ENCODE data around the gene SOST.

The SOST gene

GRCh38 chr17:43774304-43775250, 16.0 kb upstream of the SOST start:
- no peak overlapping the region for H3K9ac ChIP-seq
- H2AFZ ChIP-seq = no peak overlapping the region
- no peak overlapping the region for H3K4me2 ChIP-seq (ENCODE audit: low read length)
- H3K36me3 ChIP-seq (ENCODE audit: control insufficient read depth, insufficient read depth, low read length) = no peaks in the 10 kb centered on the region
- no peaks in the 10 kb centered on the region for H3K9me3 ChIP-seq (ENCODE audit: control insufficient read depth, low read length)
- peaks cover 8% of the 10 kb centered on the region for H3K79me2 ChIP-seq
- peaks cover 4% of the 10 kb centered on the region for H3K4me1 ChIP-seq
- no peak overlapping the region for H3K27ac ChIP-seq
- H3K4me3 ChIP-seq (ENCODE audit: low read depth, low read length) = no peak overlapping the region
- TF ChIP-seq CTCF (IDR thresholded peaks at IDR 0.05) = no peak
- H3K27me3 ChIP-seq (ENCODE audit: control insufficient read depth, insufficient read depth, low read length) = no peaks in the 10 kb centered on the region

DNA sequence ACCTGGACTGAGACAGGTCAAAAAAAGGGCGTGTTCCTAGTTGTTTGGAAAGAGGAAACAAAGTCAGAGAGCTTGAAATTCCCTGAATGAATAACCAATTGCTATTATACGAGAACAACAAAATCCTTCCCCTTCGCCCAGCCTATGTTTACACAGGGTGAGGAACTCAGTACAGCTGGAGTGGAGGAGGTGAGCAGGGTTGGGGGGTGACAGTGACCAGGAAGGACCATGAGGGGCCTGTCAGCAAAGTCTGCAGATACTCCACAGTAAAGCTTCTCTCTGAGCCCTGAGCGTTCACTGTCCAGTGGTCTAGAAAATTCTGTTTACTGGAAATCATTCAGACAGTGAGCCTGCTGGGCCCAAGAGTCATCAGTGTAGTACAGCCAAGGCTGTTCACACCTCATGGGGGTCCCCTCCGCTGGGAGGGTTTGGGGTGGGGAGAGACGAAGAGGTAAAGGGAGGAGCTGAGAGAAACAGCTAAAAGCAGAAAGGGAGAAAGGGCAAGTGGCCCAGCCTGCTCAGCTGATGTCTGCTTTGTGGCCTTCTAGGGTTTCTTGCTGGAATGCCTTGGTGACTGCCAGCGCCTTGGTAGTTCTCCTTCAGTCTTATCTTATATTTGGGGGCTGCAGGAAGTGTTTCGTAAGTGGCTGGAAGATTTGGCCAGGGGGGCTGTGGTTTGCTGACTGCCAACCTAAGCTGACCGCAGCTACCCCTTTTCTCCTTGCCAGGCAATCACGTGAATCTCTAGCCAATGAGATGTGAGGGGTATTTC, 14.5 kb upstream of the SOST start:
- Histone ChIP-seq H3K9ac (no peak overlapping the region), H2AFZ (no peak overlapping the region), H3K27me3 (ENCODE audit: control insufficient read depth, insufficient read depth, low read length) (no peaks in the 10 kb centered on the region), H3K36me3 (ENCODE audit: control insufficient read depth, insufficient read depth, low read length) (no peaks in the 10 kb centered on the region), H3K4me1 (peaks cover 4% of the 10 kb centered on the region), H3K27ac (no peak overlapping the region), H3K4me3 (ENCODE audit: low read depth, low read length) (no peak overlapping the region), H3K4me2 (ENCODE audit: low read length) (no peak overlapping the region), H3K9me3 (ENCODE audit: control insufficient read depth, low read length) (no peaks in the 10 kb centered on the region), H3K79me2 (peaks cover 8% of the 10 kb centered on the region)
- TF ChIP-seq CTCF (IDR thresholded peaks at IDR 0.05) = no peak

GRCh38 chr17:43771463-43771862, 12.9 kb upstream of the SOST start:
- no peaks in the 10 kb centered on the region for H3K9me3 ChIP-seq (ENCODE audit: control insufficient read depth, low read length)
- no peaks in the 10 kb centered on the region for H3K4me1 ChIP-seq
- TF ChIP-seq CTCF (IDR thresholded peaks at IDR 0.05) = no peak
- no peaks in the 10 kb centered on the region for H3K27me3 ChIP-seq (ENCODE audit: control insufficient read depth, insufficient read depth, low read length)
- no peak overlapping the region for H3K4me3 ChIP-seq (ENCODE audit: low read depth, low read length)
- H3K79me2 ChIP-seq = no peaks in the 10 kb centered on the region
- no peak overlapping the region for H3K9ac ChIP-seq
- H3K4me2 ChIP-seq (ENCODE audit: low read length) = no peak overlapping the region
- no peak overlapping the region for H2AFZ ChIP-seq
- H3K27ac ChIP-seq = no peak overlapping the region
- no peaks in the 10 kb centered on the region for H3K36me3 ChIP-seq (ENCODE audit: control insufficient read depth, insufficient read depth, low read length)

GRCh38 chr17:43770957-43771356, 12.4 kb upstream of the SOST start:
- Histone ChIP-seq H3K27ac (no peak overlapping the region), H3K9ac (no peak overlapping the region), H2AFZ (no peak overlapping the region), H3K4me1 (no peaks in the 10 kb centered on the region), H3K9me3 (ENCODE audit: control insufficient read depth, low read length) (no peaks in the 10 kb centered on the region), H3K4me3 (ENCODE audit: low read depth, low read length) (no peak overlapping the region), H3K36me3 (ENCODE audit: control insufficient read depth, insufficient read depth, low read length) (no peaks in the 10 kb centered on the region), H3K4me2 (ENCODE audit: low read length) (no peak overlapping the region), H3K27me3 (ENCODE audit: control insufficient read depth, insufficient read depth, low read length) (no peaks in the 10 kb centered on the region), H3K79me2 (no peaks in the 10 kb centered on the region)
- no peak for TF ChIP-seq CTCF (IDR thresholded peaks at IDR 0.05)

Measured in parathyroid adenoma (tissue), 2 donors.